Endothelial cell of umbilical vein (primary cell): Measurements from ENCODE around the gene GRM7. TPM values are rescaled to one million over a fixed set of nuclear protein-coding genes. Genes with fewer than 3 reads are reported as not detected.
A peak's percentile ranks its signal among the peaks of the same experiment; 100 is the strongest.

Experiments
- BruUV-seq: library from RNA; stranded (reverse); fragments of 400-500 nt; replicated peaks from 2 replicates; lab custom pipeline; 2021; lab: Mats Ljungman, UMichigan
- CTCF ChIA-PET: fragments of 300-600, 350-600 bp; sonication (Branson Sonifier 250); formaldehyde crosslinking; loops from one replicate; lab custom pipeline; 2021; ENCODE audit warnings: antibody characterized with exemption, inconsistent platforms; lab: Charles Lee
- POLR2A ChIA-PET: fragments of 300-600, 350-600 bp; sonication (Branson Sonifier 250); formaldehyde crosslinking; loops from one replicate; lab custom pipeline; 2021; ENCODE audit warnings: antibody characterized with exemption, inconsistent platforms; lab: Charles Lee
- DNase-seq: peaks from one replicate; pipeline ENCODE4 v3.0.0-alpha.2; 2011; ENCODE audit warnings: low read depth, low spot score
- FAIRE-seq: peaks from 2 replicates; lab custom pipeline; 2011; peaks lifted over from hg19 to GRCh38; lab: Jason Lieb, UNC
- H2AFZ ChIP-seq: 2 replicates; pipeline ENCODE4 v1.6.0; 2012; ENCODE audit warnings: low read depth, low read length, control low read depth, inconsistent platforms
- H3K27ac ChIP-seq: 2 replicates; pipeline ENCODE4 v1.5.1; 2011; ENCODE audit warnings: low read depth, mild to moderate bottlenecking, control low read depth, low read length, moderate library complexity; ENCODE audit not compliant: insufficient read depth
- H3K27me3 ChIP-seq, 2 experiments: 2 replicates each; pipeline versions ENCODE4 v1.6.0 to v1.6.1; 2011; ENCODE audit warnings: low read length in 2 of 2, mixed read lengths in 1 of 2; ENCODE audit not compliant: control insufficient read depth in 2 of 2, insufficient read depth in 2 of 2
- H3K36me3 ChIP-seq, 2 experiments: 2 replicates in 1 of 2; 3 replicates in 1 of 2; pipeline ENCODE4 v1.5.1; 2011; ENCODE audit warnings: low read length in 2 of 2, mild to moderate bottlenecking in 1 of 2, moderate library complexity in 1 of 2; ENCODE audit not compliant: control insufficient read depth in 2 of 2, insufficient read depth in 2 of 2; ENCODE audit errors: extremely low read depth in 1 of 2
- H3K4me1 ChIP-seq: 3 replicates; pipeline ENCODE4 v1.5.1; 2011; ENCODE audit warnings: mild to moderate bottlenecking, low read length; ENCODE audit not compliant: control insufficient read depth, insufficient read depth; ENCODE audit errors: extremely low read depth
- H3K4me2 ChIP-seq: 2 replicates; pipeline ENCODE4 v1.6.1; 2011; ENCODE audit warnings: low read length, control low read depth, mixed read lengths; ENCODE audit not compliant: insufficient read depth
- H3K4me3 ChIP-seq, 3 experiments: fragments of 200-600 bp in 1 of 3; sonication (generic), shearing (Covaris generic) in 1 of 3; replicated peaks in 1 of 3; 2 replicates each; pipeline ENCODE4 v1.5.1; 2011 to 2016; ENCODE audit warnings: control low read depth in 3 of 3, low read length in 3 of 3, mild to moderate bottlenecking in 2 of 3, inconsistent platforms in 1 of 3, low read depth in 1 of 3, moderate library complexity in 1 of 3; ENCODE audit not compliant: insufficient read depth in 1 of 3
- H3K79me2 ChIP-seq: 2 replicates; pipeline ENCODE4 v1.6.0; 2012; ENCODE audit warnings: low read length, inconsistent platforms; ENCODE audit not compliant: control insufficient read depth, insufficient read depth
- H3K9ac ChIP-seq: replicated peaks from 2 replicates; pipeline ENCODE3; 2011; ENCODE audit warnings: low read length, control low read depth; ENCODE audit not compliant: insufficient read depth; ENCODE audit errors: extremely low read depth
- H3K9me1 ChIP-seq: replicated peaks from 3 replicates; pipeline ENCODE4 v1.6.0; 2011; ENCODE audit warnings: mild to moderate bottlenecking, low read length; ENCODE audit not compliant: control insufficient read depth, insufficient read depth; ENCODE audit errors: extremely low read depth
- H3K9me3 ChIP-seq: replicated peaks from 2 replicates; pipeline ENCODE4 v1.5.1; 2012; ENCODE audit warnings: low read length, inconsistent platforms; ENCODE audit not compliant: control insufficient read depth, insufficient read depth
- H4K20me1 ChIP-seq: replicated peaks from 2 replicates; pipeline ENCODE3; 2011; ENCODE audit warnings: mild to moderate bottlenecking, low read length; ENCODE audit not compliant: control insufficient read depth, insufficient read depth; ENCODE audit errors: extremely low read depth
- EZH2 ChIP-seq: IDR thresholded peaks from 2 replicates; pipeline ENCODE4 v1.6.1; 2012; ENCODE audit warnings: borderline replicate concordance, low read depth, mild to moderate bottlenecking, moderate library complexity, low read length, inconsistent platforms; ENCODE audit not compliant: severe bottlenecking
- POLR2A ChIP-seq: IDR thresholded peaks from 2 replicates; pipeline ENCODE4 v1.6.1; 2012; ENCODE audit warnings: low read depth, mild to moderate bottlenecking, control low read depth, low read length
- POLR2AphosphoS5 ChIP-seq: IDR thresholded peaks from 2 replicates; pipeline ENCODE4 v1.6.1; 2012; ENCODE audit warnings: low read depth, mild to moderate bottlenecking, control low read depth, low read length, moderate library complexity; ENCODE audit not compliant: insufficient read depth
- dilution Hi-C: fragments of 300-500 bp; cut with MboI; formaldehyde crosslinking; loops from one replicate; pipeline ENCODE4 v1.15.0; 2019; ENCODE audit warnings: low sequenced_read_pairs; ENCODE audit not compliant: extremely low pct_ligation_motif_present
- intact Hi-C: fragments of 100-400 bp; cut with micrococcal nuclease; formaldehyde crosslinking; loops from one replicate; pipeline ENCODE4 v1.10.0; 2022
- polyA plus RNA-seq, 4 experiments: library from polyadenylated mRNA; depleted of rRNA in 3 of 4; stranded (reverse) in 3 of 4; unstranded in 1 of 4; fragments of >200 nt; gene quantifications; 2 replicates each; pipeline versions ENCODE4 v1.2.1 to v1.2.3, GENCODE V29; 2011 to 2012; ENCODE audit warnings: missing spikeins in 1 of 4
- total RNA-seq: library from RNA; stranded (reverse); gene quantifications from 2 replicates; pipeline ENCODE4 v1.2.3, GENCODE V29; 2021
- TF ChIP-seq, protein P1 (sequence below), 2 donors: IDR thresholded peaks; 1 replicate in 1 of 2; 2 replicates in 1 of 2; pipeline ENCODE4 v1.5.1; 2011; ENCODE audit warnings: low read length in 2 of 2, mild to moderate bottlenecking in 2 of 2, moderate library complexity in 2 of 2, control low read depth in 1 of 2, inconsistent platforms in 1 of 2, low read depth in 1 of 2; ENCODE audit not compliant: insufficient read depth in 1 of 2; ENCODE audit errors: extremely low read depth in 1 of 2

The GRM7 gene
- total and polyA plus RNA-seq, 2 donors (not counting 3 experiments of a cell fraction or from before 2014, with no cell fraction given): 0.12 TPM; not detected in 1

DNA sequence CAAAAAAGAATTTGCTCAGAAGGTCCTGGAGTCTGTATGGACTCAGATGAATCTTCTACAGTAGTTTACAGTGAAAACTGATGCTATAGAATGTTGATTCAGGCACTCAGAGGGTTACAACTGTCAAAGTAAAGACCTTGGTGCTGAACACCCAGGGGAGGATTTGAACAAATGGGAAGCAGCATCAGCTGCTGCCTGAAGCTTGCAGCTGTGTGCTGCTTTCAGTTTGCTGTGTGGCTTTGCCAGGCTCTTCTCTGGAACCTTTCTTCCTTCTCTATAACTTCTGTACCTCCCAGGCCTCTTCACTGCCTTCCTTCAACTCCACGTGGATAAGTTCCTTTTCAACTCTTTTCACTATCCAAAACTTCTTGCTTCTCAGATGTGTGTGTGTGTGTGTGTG lies 214.2 kb downstream of the GRM7 start:
- no peak overlapping the region for H3K4me2 ChIP-seq
- H3K27me3 ChIP-seq: no peaks in the 10 kb centered on the region
- no peak overlapping the region for H2AFZ ChIP-seq
- no peak overlapping the region for H3K27ac ChIP-seq
- dilution Hi-C loops (no loop called here), intact Hi-C loops (no loop called here)
- POLR2A ChIA-PET: no interaction called here
- H3K9ac ChIP-seq: no peak overlapping the region
- no peak for DNase-seq
- no TSS peak for BruUV-seq
- H4K20me1 ChIP-seq: no peaks in the 10 kb centered on the region
- no peak overlapping the region for H3K4me3 ChIP-seq
- H3K9me1 ChIP-seq: no peaks in the 10 kb centered on the region
- no peaks in the 10 kb centered on the region for H3K36me3 ChIP-seq
- TF ChIP-seq POLR2AphosphoS5 (no peak), EZH2 (no peak), POLR2A (no peak)
- H3K79me2 ChIP-seq: no peaks in the 10 kb centered on the region
- CTCF ChIA-PET: no interaction called here
- H3K9me3 ChIP-seq: no peaks in the 10 kb centered on the region
- no peaks in the 10 kb centered on the region for H3K4me1 ChIP-seq
- no peak for FAIRE-seq

GRCh38 chr3:7075901-7076300 lies 215.0 kb downstream of the GRM7 start:
- ChIA-PET POLR2A (no interaction called here), CTCF (no interaction called here)
- Histone ChIP-seq H3K27me3 (no peaks in the 10 kb centered on the region), H3K9ac (no peak overlapping the region), H2AFZ (no peak overlapping the region), H3K79me2 (no peaks in the 10 kb centered on the region), H3K4me3 (no peak overlapping the region), H3K36me3 (no peaks in the 10 kb centered on the region), H4K20me1 (no peaks in the 10 kb centered on the region), H3K4me2 (no peak overlapping the region), H3K9me1 (no peaks in the 10 kb centered on the region), H3K4me1 (no peaks in the 10 kb centered on the region), H3K9me3 (no peaks in the 10 kb centered on the region), H3K27ac (no peak overlapping the region)
- dilution Hi-C loops: no loop called here
- DNase-seq: no peak
- intact Hi-C loops: no loop called here
- BruUV-seq: no TSS peak
- TF ChIP-seq, protein P1, sequence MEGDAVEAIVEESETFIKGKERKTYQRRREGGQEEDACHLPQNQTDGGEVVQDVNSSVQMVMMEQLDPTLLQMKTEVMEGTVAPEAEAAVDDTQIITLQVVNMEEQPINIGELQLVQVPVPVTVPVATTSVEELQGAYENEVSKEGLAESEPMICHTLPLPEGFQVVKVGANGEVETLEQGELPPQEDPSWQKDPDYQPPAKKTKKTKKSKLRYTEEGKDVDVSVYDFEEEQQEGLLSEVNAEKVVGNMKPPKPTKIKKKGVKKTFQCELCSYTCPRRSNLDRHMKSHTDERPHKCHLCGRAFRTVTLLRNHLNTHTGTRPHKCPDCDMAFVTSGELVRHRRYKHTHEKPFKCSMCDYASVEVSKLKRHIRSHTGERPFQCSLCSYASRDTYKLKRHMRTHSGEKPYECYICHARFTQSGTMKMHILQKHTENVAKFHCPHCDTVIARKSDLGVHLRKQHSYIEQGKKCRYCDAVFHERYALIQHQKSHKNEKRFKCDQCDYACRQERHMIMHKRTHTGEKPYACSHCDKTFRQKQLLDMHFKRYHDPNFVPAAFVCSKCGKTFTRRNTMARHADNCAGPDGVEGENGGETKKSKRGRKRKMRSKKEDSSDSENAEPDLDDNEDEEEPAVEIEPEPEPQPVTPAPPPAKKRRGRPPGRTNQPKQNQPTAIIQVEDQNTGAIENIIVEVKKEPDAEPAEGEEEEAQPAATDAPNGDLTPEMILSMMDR (IDR thresholded peaks at IDR 0.05; ENCODE audit: extremely low read depth in 1 of 2, insufficient read depth in 1 of 2, low read depth in 1 of 2, low read length in 2 of 2): peak; percentile 18 to 27
- TF ChIP-seq EZH2: no peak
- no peak for FAIRE-seq
